HS-5 (cell line): ENCODE measurements around the gene FRMD1.

Source experiments
- DNase-seq: peaks from one replicate; pipeline ENCODE4 v3.0.0-alpha.2; 2012; ENCODE audit warnings: low read depth

Gene FRMD1

GRCh38 chr6:168078943-168079405 is at the start of gene FRMD1:
FRMD1 (minus strand) TSS chr6:168079212; CDS start chr6:168079094, 118 bp downstream.
- DNase-seq = no peak

- DNase-seq = no peak
Observed at GRCh38 chr6:168128006-168128630, 49.1 kb upstream of the FRMD1 start.

GRCh38 chr6:168127384-168127868 is 48.4 kb upstream of the FRMD1 start:
- DNase-seq = no peak

GRCh38 chr6:168126566-168127383 is 47.8 kb upstream of the FRMD1 start:
- no peak for DNase-seq

GRCh38 chr6:168125429-168126001 is 46.5 kb upstream of the FRMD1 start:
- DNase-seq = no peak

- no peak for DNase-seq
Observed at GRCh38 chr6:168124921-168125320, 45.9 kb upstream of the FRMD1 start.

GRCh38 chr6:168124158-168124557 is 45.1 kb upstream of the FRMD1 start:
- no peak for DNase-seq

GRCh38 chr6:168123165-168123911 is 44.3 kb upstream of the FRMD1 start:
- no peak for DNase-seq

GRCh38 chr6:168122521-168122920 is 43.5 kb upstream of the FRMD1 start:
- no peak for DNase-seq

- DNase-seq = no peak
Observed at GRCh38 chr6:168122011-168122410, 43.0 kb upstream of the FRMD1 start.

GRCh38 chr6:168121303-168121665 is 42.3 kb upstream of the FRMD1 start:
- no peak for DNase-seq

GRCh38 chr6:168120390-168121302 is 41.6 kb upstream of the FRMD1 start:
- no peak for DNase-seq

GRCh38 chr6:168119539-168119938 is 40.5 kb upstream of the FRMD1 start:
- DNase-seq = no peak

GRCh38 chr6:168118935-168119334 is 39.9 kb upstream of the FRMD1 start:
- DNase-seq = no peak

- DNase-seq = no peak
Observed at GRCh38 chr6:168117942-168118341, 38.9 kb upstream of the FRMD1 start.

- no peak for DNase-seq
Observed at GRCh38 chr6:168116975-168117899, 38.2 kb upstream of the FRMD1 start.

GRCh38 chr6:168116438-168116974 is 37.5 kb upstream of the FRMD1 start:
- DNase-seq = no peak

- DNase-seq = no peak
Observed at GRCh38 chr6:168115748-168116437, 36.9 kb upstream of the FRMD1 start.

GRCh38 chr6:168113226-168113625 is 34.2 kb upstream of the FRMD1 start:
- no peak for DNase-seq
